ENCODE results near the gene PCDHGC4.

The PCDHGC4 gene

DNA sequence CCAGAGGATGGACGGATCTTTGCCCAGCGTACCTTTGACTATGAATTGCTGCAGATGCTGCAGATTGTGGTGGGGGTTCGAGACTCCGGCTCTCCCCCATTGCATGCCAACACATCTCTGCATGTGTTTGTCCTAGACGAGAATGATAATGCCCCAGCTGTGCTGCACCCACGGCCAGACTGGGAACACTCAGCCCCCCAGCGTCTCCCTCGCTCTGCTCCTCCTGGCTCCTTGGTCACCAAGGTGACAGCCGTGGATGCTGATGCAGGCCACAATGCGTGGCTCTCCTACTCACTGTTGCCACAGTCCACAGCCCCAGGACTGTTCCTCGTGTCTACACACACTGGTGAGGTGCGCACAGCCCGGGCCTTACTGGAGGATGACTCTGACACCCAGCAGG is 5.9 kb downstream of the PCDHGC4 start:
- no peak for DNase-seq

DNA sequence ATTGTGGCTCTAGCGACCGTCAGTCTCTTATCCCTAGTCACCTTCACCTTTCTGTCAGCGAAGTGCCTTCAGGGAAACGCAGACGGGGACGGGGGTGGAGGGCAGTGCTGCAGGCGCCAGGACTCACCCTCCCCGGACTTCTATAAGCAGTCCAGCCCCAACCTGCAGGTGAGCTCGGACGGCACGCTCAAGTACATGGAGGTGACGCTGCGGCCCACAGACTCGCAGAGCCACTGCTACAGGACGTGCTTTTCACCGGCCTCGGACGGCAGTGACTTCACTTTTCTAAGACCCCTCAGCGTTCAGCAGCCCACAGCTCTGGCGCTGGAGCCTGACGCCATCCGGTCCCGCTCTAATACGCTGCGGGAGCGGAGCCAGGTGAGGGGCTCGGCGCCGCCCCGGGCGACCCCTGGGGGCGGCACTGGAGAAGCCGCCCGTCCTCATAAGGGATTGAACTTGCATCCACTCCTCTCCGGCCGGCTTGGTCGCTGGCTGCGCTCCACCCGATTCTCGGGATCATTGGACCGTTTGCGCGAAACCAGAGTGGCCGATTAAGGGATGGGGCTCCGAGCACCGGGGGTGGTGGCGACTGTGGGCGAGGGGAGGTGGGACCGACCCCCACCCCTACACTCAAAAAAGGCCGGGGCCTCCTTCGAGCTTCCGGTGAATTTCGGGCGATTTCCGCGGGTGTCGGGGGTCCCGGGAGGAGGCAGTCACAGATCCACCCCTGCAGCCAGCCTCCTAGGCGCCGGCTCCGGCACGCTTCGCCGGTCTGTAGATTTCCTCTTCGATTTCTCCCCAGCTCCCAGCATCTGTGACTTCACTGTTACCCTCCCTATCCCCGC is 6.7 kb downstream of the PCDHGC4 start:
- DNase-seq, result no peak

DNA sequence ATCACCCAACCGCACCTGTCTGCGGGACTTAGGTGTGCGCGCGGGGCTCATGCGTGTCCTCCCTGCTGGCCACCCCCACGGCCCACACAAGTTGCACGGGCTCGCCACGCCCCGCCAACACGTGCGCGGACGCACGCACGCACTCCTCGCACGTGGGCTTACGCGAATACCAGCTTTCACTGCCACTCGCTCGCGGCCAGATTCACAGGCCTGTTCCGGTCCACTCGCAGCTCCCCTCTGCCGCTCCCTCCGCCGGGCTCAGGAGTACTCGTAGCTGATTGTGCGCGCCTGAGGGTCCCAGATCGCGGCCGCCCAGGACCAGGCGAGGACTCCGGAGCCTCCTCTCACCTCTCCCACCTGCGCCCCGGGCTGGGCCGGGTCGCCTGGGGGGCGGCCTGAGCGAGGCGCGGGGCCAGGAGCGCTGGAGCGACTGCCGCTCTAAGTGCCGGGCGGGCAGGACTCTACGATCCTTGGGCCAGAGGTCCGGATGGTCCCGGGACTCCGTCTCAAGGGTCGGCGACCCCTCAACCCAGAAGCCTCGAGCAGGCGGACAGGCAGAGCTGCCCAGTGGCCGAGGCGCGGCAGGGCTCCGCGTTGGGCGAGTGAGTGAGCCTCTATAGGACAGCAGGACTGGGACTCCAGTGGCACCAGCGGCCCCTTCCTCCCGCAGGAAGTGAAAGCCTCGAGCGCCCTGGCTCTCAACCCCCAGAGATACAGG is 7.5 kb downstream of the PCDHGC4 start:
- DNase-seq, result no peak

GRCh38 chr5:141493500-141494422 is 8.9 kb downstream of the PCDHGC4 start:
- no peak for DNase-seq

DNA sequence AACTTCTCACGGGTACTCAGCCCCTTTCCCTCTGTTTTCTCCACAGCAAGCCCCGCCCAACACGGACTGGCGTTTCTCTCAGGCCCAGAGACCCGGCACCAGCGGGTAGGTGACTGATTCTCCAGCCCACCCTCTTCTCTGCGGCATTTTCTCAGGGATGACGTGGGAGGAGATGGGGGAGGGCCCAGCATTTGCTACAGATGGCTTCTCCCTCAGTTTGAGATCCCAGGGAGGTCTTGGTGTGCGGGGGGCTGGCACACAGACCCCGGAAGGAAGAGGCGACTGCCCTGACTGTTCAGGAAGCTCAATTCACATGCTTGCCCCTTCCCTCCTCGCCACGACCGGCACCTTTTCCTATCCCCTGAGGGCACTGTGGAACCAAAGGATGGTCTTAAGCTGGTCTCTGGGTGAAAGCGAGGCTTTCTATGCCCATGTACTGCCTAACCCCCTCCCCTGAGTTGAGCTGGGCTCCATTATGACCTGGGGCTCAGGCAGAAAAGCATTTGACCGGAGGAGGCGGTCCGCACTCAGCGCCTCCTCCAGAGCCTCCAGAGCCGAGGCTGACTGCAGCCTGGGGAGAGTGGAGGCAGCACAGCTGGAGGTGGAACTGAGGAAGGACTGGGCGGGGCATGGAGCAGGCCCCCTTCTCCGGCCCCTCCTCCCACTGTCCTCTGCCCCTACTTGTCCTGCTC is 10.1 kb downstream of the PCDHGC4 start:
- DNase-seq, result no peak

DNA sequence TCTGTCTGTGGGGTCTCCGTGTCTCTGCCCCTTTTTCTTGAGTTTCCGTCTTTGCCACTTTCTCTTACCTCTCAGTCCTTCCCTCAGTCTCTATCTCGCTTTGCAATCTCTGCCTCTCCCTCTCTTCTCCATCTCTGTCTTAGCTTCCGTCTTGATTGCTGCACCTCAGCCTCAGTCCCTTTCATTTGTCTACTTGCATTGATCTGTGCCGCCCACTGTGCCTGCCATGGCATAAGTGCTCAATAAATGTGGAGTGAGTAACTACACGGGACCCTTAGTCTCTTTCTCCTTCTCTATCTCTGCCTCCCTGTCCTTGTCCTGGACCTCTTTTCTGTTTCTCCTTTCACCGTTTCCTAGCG is 10.6 kb downstream of the PCDHGC4 start:
- no peak for DNase-seq

DNA sequence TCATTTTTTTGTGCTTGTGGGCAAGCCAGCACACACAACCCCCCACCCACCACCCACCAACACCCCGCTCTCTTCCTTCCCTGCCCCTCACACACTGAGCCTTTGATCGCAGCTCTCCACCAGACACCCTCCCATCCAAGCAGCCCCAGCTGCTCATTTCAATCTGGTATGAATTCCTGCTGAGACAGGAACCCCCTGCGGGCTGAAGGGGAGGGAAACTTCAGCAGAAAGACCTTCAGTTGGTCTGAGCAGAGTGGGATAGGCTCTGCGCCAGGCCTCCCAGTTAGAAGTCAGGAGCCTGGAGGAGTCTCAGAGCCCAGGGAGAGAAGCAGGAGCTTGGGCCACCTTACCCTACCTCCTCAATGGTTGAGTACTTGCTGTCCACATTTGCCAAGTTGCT is 11.2 kb downstream of the PCDHGC4 start:
- DNase-seq, result no peak

DNA sequence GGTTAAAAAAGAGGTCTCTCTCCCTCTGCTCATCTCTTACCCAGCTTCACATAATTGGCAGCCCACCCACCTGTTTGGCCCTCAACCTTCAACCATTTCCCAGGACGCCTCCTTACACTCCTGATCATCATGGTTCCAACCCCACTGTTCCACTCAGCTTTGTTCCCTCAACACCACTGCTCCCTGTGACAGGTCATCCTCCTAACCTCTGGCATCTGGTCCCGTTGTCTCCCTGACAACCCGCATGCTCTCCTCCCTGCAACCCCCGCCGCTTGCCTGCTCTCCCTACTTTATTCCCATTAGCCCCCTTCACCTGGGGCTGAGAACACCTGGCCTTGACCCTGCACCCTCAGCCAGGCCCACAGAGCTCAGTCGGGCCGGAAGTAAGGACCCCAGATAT is 16.9 kb downstream of the PCDHGC4 start:
- DNase-seq, result no peak

GRCh38 chr5:141503681-141504080 is 18.9 kb downstream of the PCDHGC4 start:
- DNase-seq, result no peak

GRCh38 chr5:141504216-141504615 is 19.4 kb downstream of the PCDHGC4 start:
- no peak for DNase-seq

DNA sequence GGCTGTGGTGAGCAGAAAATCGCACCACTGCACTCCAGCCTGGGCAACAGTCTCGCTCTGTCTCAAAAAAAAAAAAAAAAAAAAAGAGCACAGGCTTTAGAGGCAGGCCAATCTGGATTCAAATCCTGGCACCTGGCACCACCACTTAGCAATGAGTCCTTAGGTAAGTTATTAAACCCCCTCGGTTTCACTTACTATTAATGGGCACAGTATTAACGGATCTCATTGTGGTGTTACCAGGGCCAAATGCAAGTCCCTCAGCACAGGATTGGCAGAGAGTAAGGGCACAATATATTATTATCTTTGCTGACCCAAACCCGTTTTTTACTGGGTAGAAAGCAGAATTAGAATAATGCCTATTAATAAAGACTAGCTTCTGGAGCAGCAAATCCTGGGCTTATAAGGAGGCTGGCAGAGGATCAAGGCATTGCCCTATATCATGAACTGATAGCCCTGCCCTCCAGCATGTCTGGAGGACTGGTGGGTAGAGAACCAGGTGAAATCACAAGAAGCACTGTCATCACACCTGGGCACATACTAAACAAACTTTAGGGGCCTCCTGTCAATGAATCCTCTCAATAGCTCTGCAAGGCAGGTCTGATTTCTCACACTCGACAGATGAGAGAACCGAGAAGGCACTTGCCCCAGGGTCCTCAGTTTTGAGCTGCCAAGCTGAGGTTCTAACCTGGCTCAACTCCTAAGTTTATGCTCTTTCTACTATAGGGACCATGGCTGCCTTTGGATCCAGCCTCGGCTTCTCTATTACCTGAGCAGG is 21.7 kb downstream of the PCDHGC4 start:
- no peak for DNase-seq

DNA sequence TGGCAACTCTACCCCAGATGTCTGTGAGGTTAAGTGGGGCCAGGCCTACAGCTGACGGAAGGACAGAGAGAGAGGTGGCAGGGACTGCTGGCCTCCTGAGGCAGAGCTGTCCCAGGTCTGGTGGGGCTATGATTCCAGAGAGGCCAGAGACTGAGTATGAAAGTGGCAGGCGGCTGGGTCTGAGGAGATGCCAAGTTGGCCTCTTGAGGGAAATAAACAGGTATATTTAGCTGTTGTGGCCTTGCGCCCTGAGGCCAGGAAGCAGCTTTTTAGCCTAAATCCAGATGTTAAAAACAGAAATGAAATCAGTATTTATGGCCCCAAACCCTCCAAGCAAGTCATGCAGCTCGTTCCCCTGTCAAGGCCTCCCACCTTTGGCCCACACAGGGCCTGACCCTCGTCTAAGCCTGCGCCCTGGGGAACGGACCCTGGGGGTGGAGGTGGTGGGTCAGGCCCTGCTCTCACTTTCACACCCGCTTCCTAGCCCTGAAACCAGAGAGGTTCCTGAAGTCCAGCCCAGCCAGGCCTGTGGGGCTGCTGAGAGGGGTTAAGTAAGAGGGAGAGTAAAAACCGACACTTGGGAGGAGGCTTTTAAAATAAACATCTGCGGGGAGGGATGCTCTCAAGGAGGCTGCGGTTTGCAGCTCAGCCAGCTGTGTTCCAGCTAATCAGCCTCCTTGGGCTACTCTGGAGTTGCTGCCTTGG is 22.7 kb downstream of the PCDHGC4 start:
- DNase-seq, result no peak

- DNase-seq, result no peak
Measured at GRCh38 chr5:141508440-141508797, 23.6 kb downstream of the PCDHGC4 start.

DNA sequence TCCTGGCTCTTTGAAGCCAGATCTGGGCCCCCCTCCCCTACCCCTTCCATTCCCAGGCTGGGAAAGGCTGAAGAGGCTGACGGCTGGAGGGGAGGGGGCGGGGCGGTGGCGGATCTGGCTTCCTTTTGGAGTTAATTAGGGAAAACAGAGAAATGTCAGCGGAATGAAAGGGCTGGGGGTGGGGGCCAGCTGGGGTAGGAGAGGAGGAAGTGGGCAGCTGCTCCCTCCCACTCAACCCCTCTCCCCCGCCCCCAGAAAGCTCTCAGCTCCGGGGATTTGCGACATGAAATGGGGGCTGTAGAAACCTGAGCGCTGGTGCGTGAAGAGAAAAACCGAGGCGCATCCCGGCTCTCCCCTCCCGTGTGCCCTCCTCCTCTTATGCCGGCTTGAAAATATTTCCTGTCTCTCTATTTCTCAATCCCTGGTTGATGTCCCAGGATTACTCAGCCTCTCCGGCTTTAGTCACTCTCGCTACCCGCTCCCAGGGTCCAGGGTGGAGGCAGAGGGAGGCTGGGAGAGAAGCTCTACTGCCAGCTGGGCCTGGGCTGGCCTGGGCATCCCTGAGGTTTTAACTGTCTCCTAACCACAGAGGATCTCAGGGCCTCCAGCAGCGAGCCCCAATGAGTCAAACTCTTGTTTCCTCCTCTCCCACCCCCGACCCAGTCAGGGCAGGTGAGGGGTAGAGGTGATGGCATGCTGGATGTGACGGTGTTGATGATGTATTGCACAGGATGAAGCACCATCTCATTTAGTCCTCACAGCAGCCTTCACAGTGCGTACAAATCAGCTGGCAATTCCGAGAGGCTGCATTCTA is 24.2 kb downstream of the PCDHGC4 start:
- no peak for DNase-seq

DNA sequence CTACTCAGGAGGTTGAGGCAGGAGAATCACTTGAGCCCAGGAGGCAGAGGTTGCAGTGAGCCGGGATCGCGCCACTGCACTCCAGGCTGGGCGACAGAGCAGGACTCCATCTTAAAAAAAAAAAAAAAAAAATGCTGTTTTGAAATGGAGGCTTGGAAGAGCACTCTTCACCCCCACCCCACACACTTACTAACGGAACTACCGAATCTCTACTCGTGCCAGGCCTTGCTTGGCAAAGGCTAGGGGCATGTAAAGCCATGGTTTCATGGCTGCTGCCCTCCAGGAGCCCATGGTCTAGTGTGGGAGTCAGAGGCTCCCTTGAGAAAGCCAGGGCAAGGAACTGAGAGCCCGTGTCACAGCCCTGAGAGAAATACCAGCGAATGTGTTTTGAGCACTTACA is 25.3 kb downstream of the PCDHGC4 start:
- DNase-seq, result no peak

DNA sequence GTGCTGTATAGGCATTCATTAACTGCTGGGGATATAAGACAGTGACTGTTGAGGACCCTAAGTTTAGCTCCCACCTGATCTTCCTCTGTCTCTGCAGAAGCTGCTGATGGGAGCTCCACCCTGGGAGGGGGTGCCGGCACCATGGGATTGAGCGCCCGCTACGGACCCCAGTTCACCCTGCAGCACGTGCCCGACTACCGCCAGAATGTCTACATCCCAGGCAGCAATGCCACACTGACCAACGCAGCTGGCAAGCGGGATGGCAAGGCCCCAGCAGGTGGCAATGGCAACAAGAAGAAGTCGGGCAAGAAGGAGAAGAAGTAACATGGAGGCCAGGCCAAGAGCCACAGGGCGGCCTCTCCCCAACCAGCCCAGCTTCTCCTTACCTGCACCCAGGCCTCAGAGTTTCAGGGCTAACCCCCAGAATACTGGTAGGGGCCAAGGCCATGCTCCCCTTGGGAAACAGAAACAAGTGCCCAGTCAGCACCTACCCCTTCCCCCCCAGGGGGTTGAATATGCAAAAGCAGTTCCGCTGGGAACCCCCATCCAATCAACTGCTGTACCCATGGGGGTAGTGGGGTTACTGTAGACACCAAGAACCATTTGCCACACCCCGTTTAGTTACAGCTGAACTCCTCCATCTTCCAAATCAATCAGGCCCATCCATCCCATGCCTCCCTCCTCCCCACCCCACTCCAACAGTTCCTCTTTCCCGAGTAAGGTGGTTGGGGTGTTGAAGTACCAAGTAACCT is 26.2 kb downstream of the PCDHGC4 start:
- DNase-seq, result no peak

DNA sequence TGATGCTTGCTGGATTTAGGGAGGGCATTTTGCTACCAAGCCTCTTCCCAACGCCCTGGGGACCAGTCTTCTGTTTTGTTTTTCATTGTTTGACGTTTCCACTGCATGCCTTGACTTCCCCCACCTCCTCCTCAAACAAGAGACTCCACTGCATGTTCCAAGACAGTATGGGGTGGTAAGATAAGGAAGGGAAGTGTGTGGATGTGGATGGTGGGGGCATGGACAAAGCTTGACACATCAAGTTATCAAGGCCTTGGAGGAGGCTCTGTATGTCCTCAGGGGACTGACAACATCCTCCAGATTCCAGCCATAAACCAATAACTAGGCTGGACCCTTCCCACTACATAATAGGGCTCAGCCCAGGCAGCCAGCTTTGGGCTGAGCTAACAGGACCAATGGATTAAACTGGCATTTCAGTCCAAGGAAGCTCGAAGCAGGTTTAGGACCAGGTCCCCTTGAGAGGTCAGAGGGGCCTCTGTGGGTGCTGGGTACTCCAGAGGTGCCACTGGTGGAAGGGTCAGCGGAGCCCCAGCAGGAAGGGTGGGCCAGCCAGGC is 27.0 kb downstream of the PCDHGC4 start:
- peak; percentile 46 for DNase-seq

GRCh38 chr5:141512390-141512910 is 27.6 kb downstream of the PCDHGC4 start:
- peak; percentile 86 for DNase-seq

Data from hematopoietic multipotent progenitor cell treated with erythropoietin and hydrocortisone succinate and interleukin-3 and kit ligand, for 4 days (in vitro differentiated cells).